K562 (cell line): Measurements from ENCODE around the gene EFNA1. TPM values are rescaled to one million over a fixed set of nuclear protein-coding genes. Genes with fewer than 3 reads are reported as not detected.
A peak's percentile ranks its signal among the peaks of the same experiment; 100 is the strongest.

Source experiments
- ATAC-seq: fragments of 200-7000 bp; cut with Tn5 transposase; 3 replicates; pipeline ENCODE4 v1.9.1; 2020; ENCODE audit warnings: moderate library complexity
- BruUV-seq: library from RNA; stranded (reverse); fragments of 400-500 nt; replicated peaks from 2 replicates; lab custom pipeline; 2021; lab: Mats Ljungman, UMichigan
- CTCF ChIA-PET: fragments of 300-600 bp; formaldehyde crosslinking; extraction: SDS; loops from one replicate; lab custom pipeline; 2021; ENCODE audit warnings: low intra/inter-chr PET ratio; lab: Yijun Ruan, JAX
- POLR2A ChIA-PET: fragments of 300-600, 350-650 bp; sonication (Branson Sonifier 250); formaldehyde crosslinking; extraction: SDS; loops from one replicate; lab custom pipeline; 2021; ENCODE audit warnings: antibody characterized with exemption, inconsistent platforms; lab: Yijun Ruan, JAX
- DNase-seq, 4 experiments: peaks; one replicate each; pipeline versions ENCODE4 v3.0.0 to v3.0.0-alpha.2; 2011 to 2018; ENCODE audit warnings: low spot score in 3 of 4, mixed read lengths in 3 of 4; ENCODE audit errors: extremely low read depth in 1 of 4
- FAIRE-seq: peaks from 2 replicates; lab custom pipeline; 2011; peaks lifted over from hg19 to GRCh38; lab: Jason Lieb, UNC
- H2AFZ ChIP-seq: 2 replicates; pipeline ENCODE4 v1.6.0; 2011; ENCODE audit warnings: low read depth, low read length, control low read depth, inconsistent platforms
- H3K27ac ChIP-seq: fragments of 200-600 bp; 3 replicates; pipeline ENCODE4 v1.8.0; 2011; ENCODE audit warnings: low read depth, mild to moderate bottlenecking, control low read depth, inconsistent platforms, low read length, moderate library complexity, mixed read lengths; ENCODE audit errors: extremely low read depth
- H3K27me3 ChIP-seq, 2 experiments: fragments of 300-600 bp in 1 of 2; 2 replicates in 1 of 2; 3 replicates in 1 of 2; pipeline versions ENCODE4 v1.6.0 to v1.8.0; 2011; ENCODE audit warnings: inconsistent platforms in 2 of 2, low read length in 2 of 2, mild to moderate bottlenecking in 1 of 2, mixed read lengths in 1 of 2, moderate library complexity in 1 of 2; ENCODE audit not compliant: control insufficient read depth in 2 of 2, insufficient read depth in 2 of 2
- H3K36me3 ChIP-seq: fragments of 300-600 bp; 3 replicates; pipeline ENCODE4 v1.8.0; 2011; ENCODE audit warnings: mild to moderate bottlenecking, low read length, inconsistent platforms; ENCODE audit not compliant: control insufficient read depth, insufficient read depth
- H3K4me1 ChIP-seq, 2 experiments: fragments of 200-600 bp in 1 of 2; replicated peaks in 1 of 2; 2 replicates in 1 of 2; 3 replicates in 1 of 2; pipeline versions ENCODE4 v1.5.1 to v1.8.0; 2011; ENCODE audit warnings: inconsistent platforms in 2 of 2, low read length in 2 of 2, mild to moderate bottlenecking in 1 of 2, mixed read lengths in 1 of 2, moderate library complexity in 1 of 2; ENCODE audit not compliant: control insufficient read depth in 2 of 2, insufficient read depth in 2 of 2
- H3K4me2 ChIP-seq: 2 replicates; pipeline ENCODE4 v1.6.1; 2011; ENCODE audit warnings: low read length, control low read depth, inconsistent platforms, mixed read lengths; ENCODE audit not compliant: insufficient read depth
- H3K4me3 ChIP-seq: fragments of 200-600 bp; sonication (generic), shearing (Covaris generic); 2 replicates; pipeline ENCODE4 v1.5.1; 2016; ENCODE audit warnings: control low read depth, inconsistent platforms
- H3K79me2 ChIP-seq: fragments of 200-600 bp; 3 replicates; pipeline ENCODE4 v1.8.0; 2011; ENCODE audit warnings: low read length, inconsistent platforms; ENCODE audit not compliant: control insufficient read depth, insufficient read depth
- H3K9ac ChIP-seq, 2 experiments: 2 replicates each; pipeline versions ENCODE4 v1.6.0 to v1.6.1; 2011; ENCODE audit warnings: low read depth in 2 of 2, low read length in 2 of 2, control low read depth in 1 of 2, inconsistent platforms in 1 of 2, mild to moderate bottlenecking in 1 of 2, mixed read lengths in 1 of 2; ENCODE audit not compliant: insufficient read depth in 1 of 2
- H3K9me1 ChIP-seq: one replicate; pipeline ENCODE4 v1.6.0; 2011; ENCODE audit warnings: inconsistent platforms, mild to moderate bottlenecking, low read length, moderate library complexity; ENCODE audit not compliant: control insufficient read depth, insufficient read depth
- H3K9me3 ChIP-seq: replicated peaks from 2 replicates; pipeline ENCODE4 v1.5.1; 2011; ENCODE audit warnings: low read depth, low read length, inconsistent platforms; ENCODE audit not compliant: control insufficient read depth, insufficient read depth
- H4K20me1 ChIP-seq: replicated peaks from 2 replicates; pipeline ENCODE4 v1.6.1; 2011; ENCODE audit warnings: low read length, inconsistent platforms, mixed read lengths; ENCODE audit not compliant: control insufficient read depth, insufficient read depth
- MXI1 ChIP-seq: IDR thresholded peaks from 2 replicates; pipeline ENCODE4 v1.6.1; 2011; ENCODE audit warnings: low read depth, mild to moderate bottlenecking, improper control_type of control experiment, low read length
- WGBS: fragments of 100-300 bp; shearing (Covaris generic); methylation state at CpG from one replicate; pipeline ENCODE4 v1.1.6; 2016; ENCODE audit warnings: low coverage, mixed read lengths; ENCODE audit not compliant: insufficient coverage; ENCODE audit errors: missing lambda C conversion rate; 5-methylcytosine and 5-hydroxymethylcytosine counted together
- in situ Hi-C: fragments of 300-500 bp; cut with MboI; formaldehyde crosslinking; loops from 4 replicates; pipeline ENCODE4 v1.15.0; 2018; ENCODE audit warnings: inconsistent platforms, mixed read lengths
- intact Hi-C: fragments of 100-400 bp; cut with micrococcal nuclease; formaldehyde crosslinking; loops from 2 replicates; pipeline ENCODE4 v1.14.2; 2022
- polyA plus RNA-seq, 8 experiments: library from polyadenylated mRNA; depleted of rRNA in 4 of 8; stranded (reverse) in 5 of 8; unstranded in 3 of 8; fragments of >200 nt; fragmentation: Nextera tagmentation in 2 of 8; fragmentation: Illumina TruSeq in 1 of 8; extraction: Ambion mirVana in 2 of 8; extraction: Trizol in 1 of 8; gene quantifications; 2 replicates each; pipeline versions ENCODE4 v1.2.1 to v1.2.3, GENCODE V29; 2011 to 2014; ENCODE audit warnings: inconsistent platforms in 1 of 8, missing spikeins in 1 of 8
- total RNA-seq, 7 experiments: library from RNA; depleted of rRNA in 6 of 7; stranded (reverse); fragments of >200 nt in 6 of 7; fragmentation: Illumina TruSeq in 2 of 7; extraction: Trizol in 2 of 7; gene quantifications; 2 replicates each; pipeline versions ENCODE4 v1.2.1 to v1.2.3, GENCODE V29; 2011 to 2021; ENCODE audit warnings: low replicate concordance in 1 of 7
- TF ChIP-seq, protein P1 (sequence below): sonication (generic); formaldehyde crosslinking; IDR thresholded peaks from 2 replicates; pipeline ENCODE4 v1.8.1; 2023; ENCODE audit warnings: mild to moderate bottlenecking, missing genetic modification reagents

The EFNA1 gene
- total and polyA plus RNA-seq, 9 of the 15 experiments (the other 6 are each of a cell fraction or from before 2014, with no cell fraction given) = 2.1 to 9.3 (median 3.0) TPM

DNA sequence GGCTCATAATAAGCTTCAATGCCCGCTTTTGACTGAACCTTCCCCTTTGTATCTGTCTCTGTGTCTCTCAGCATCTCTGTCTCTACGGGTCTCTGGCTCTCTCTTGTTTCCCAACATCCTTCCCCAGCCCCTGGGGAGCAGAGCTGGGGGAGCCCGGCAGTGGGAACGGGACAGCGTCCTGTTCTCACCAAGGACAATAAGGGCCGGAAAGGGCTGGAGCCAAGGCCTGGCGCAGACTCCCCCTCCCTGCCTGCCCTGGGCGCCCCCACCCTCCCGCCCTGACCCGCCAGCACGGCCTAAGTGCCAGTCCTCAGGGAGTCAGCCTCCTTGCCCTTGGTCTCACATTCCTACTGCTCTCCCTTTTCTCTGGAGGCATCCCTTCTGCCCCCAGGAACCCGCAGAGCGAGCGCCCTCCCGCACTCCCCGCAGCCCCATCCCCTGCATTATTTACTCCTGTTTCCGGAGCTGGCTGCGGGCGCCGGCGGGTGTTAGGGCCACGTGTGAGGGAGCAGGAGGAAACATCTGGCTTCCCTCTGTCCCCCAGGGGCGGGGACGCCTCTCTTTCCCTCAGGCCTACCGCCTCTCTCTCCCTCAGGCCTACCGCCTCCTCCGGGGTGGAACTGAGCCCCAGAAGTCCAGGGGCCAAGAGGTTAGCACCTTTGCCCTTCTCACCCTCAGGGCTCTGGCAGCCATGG lies 38.9 kb downstream of the EFNA1 start:
- H3K4me3 ChIP-seq = no peak overlapping the region

More for the DNA sequence above, 38.9 kb downstream of the EFNA1 start:
- no peak overlapping the region for H2AFZ ChIP-seq
- peaks cover under 1% of the 10 kb centered on the region; the same call in 1 of the 3 replicates for H3K79me2 ChIP-seq
- in situ Hi-C loops = loop anchor here (5.0 kb wide), 1 partner anchor 74 kb away; no protein-coding TSS in a partner anchor
- FAIRE-seq (no peak), ATAC-seq (no peak), DNase-seq (peak in 1 of 4 experiments; percentile 2)
- CTCF ChIA-PET = interaction anchor here (1.9 to 4.4 kb wide), 4 partner anchors 54 to 82 kb away, joined by 17 to 59 read pairs (median 39); no protein-coding TSS in a partner anchor
- no peaks in the 10 kb centered on the region for H3K27me3 ChIP-seq
- H3K36me3 ChIP-seq = peaks cover 28% of the 10 kb centered on the region
- H3K27ac ChIP-seq = no peak overlapping the region
- peaks cover 4 to 11% of the 10 kb centered on the region in 2 experiments; a peak in 4 of 5 replicates for H3K4me1 ChIP-seq
- peak overlapping the region in 1 of 2 experiments; percentile 65; a peak in 1 of 4 replicates for H3K9ac ChIP-seq
- H4K20me1 ChIP-seq = no peaks in the 10 kb centered on the region
- TF ChIP-seq, protein P1, sequence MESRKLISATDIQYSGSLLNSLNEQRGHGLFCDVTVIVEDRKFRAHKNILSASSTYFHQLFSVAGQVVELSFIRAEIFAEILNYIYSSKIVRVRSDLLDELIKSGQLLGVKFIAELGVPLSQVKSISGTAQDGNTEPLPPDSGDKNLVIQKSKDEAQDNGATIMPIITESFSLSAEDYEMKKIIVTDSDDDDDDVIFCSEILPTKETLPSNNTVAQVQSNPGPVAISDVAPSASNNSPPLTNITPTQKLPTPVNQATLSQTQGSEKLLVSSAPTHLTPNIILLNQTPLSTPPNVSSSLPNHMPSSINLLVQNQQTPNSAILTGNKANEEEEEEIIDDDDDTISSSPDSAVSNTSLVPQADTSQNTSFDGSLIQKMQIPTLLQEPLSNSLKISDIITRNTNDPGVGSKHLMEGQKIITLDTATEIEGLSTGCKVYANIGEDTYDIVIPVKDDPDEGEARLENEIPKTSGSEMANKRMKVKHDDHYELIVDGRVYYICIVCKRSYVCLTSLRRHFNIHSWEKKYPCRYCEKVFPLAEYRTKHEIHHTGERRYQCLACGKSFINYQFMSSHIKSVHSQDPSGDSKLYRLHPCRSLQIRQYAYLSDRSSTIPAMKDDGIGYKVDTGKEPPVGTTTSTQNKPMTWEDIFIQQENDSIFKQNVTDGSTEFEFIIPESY (CRISPR knock-in tag) = peak; percentile 97
- no peak for TF ChIP-seq MXI1
- no TSS peak for BruUV-seq
- no peak overlapping the region for H3K4me2 ChIP-seq
- H3K9me1 ChIP-seq = no peaks in the 10 kb centered on the region
- WGBS = 68% methylated on average over 22 of the region's 27 CpGs
- POLR2A ChIA-PET = interaction anchor here (0.9 to 1.4 kb wide), 3 partner anchors 37 to 75 kb away, joined by 5 to 9 read pairs (median 5); no protein-coding TSS in a partner anchor
- intact Hi-C loops = loop anchor here (1.0 to 5.0 kb wide), 2 partner anchors 54 to 75 kb away; no protein-coding TSS in a partner anchor
- H3K9me3 ChIP-seq = no peaks in the 10 kb centered on the region
